K562 (cell line): Measurements from ENCODE around the gene CTPS2. TPM values are rescaled to one million over a fixed set of nuclear protein-coding genes. Genes with fewer than 3 reads are reported as not detected.

ENCODE experiments used
- ATAC-seq: fragments of 200-7000 bp; cut with Tn5 transposase; 3 replicates; pipeline ENCODE4 v1.9.1; 2020; ENCODE audit warnings: moderate library complexity
- BruUV-seq: library from RNA; stranded (reverse); fragments of 400-500 nt; replicated peaks from 2 replicates; lab custom pipeline; 2021; lab: Mats Ljungman, UMichigan
- CTCF ChIA-PET: fragments of 300-600 bp; formaldehyde crosslinking; extraction: SDS; loops from one replicate; lab custom pipeline; 2021; ENCODE audit warnings: low intra/inter-chr PET ratio; lab: Yijun Ruan, JAX
- POLR2A ChIA-PET: fragments of 300-600, 350-650 bp; sonication (Branson Sonifier 250); formaldehyde crosslinking; extraction: SDS; loops from one replicate; lab custom pipeline; 2021; ENCODE audit warnings: antibody characterized with exemption, inconsistent platforms; lab: Yijun Ruan, JAX
- DNase-seq, 4 experiments: peaks; one replicate each; pipeline versions ENCODE4 v3.0.0 to v3.0.0-alpha.2; 2011 to 2018; ENCODE audit warnings: low spot score in 3 of 4, mixed read lengths in 3 of 4; ENCODE audit errors: extremely low read depth in 1 of 4
- FAIRE-seq: peaks from 2 replicates; lab custom pipeline; 2011; peaks lifted over from hg19 to GRCh38; lab: Jason Lieb, UNC
- H2AFZ ChIP-seq: 2 replicates; pipeline ENCODE4 v1.6.0; 2011; ENCODE audit warnings: low read depth, low read length, control low read depth, inconsistent platforms
- H3K27ac ChIP-seq: fragments of 200-600 bp; 3 replicates; pipeline ENCODE4 v1.8.0; 2011; ENCODE audit warnings: low read depth, mild to moderate bottlenecking, control low read depth, inconsistent platforms, low read length, moderate library complexity, mixed read lengths; ENCODE audit errors: extremely low read depth
- H3K27me3 ChIP-seq, 2 experiments: fragments of 300-600 bp in 1 of 2; 2 replicates in 1 of 2; 3 replicates in 1 of 2; pipeline versions ENCODE4 v1.6.0 to v1.8.0; 2011; ENCODE audit warnings: inconsistent platforms in 2 of 2, low read length in 2 of 2, mild to moderate bottlenecking in 1 of 2, mixed read lengths in 1 of 2, moderate library complexity in 1 of 2; ENCODE audit not compliant: control insufficient read depth in 2 of 2, insufficient read depth in 2 of 2
- H3K36me3 ChIP-seq: fragments of 300-600 bp; 3 replicates; pipeline ENCODE4 v1.8.0; 2011; ENCODE audit warnings: mild to moderate bottlenecking, low read length, inconsistent platforms; ENCODE audit not compliant: control insufficient read depth, insufficient read depth
- H3K4me1 ChIP-seq, 2 experiments: fragments of 200-600 bp in 1 of 2; replicated peaks in 1 of 2; 2 replicates in 1 of 2; 3 replicates in 1 of 2; pipeline versions ENCODE4 v1.5.1 to v1.8.0; 2011; ENCODE audit warnings: inconsistent platforms in 2 of 2, low read length in 2 of 2, mild to moderate bottlenecking in 1 of 2, mixed read lengths in 1 of 2, moderate library complexity in 1 of 2; ENCODE audit not compliant: control insufficient read depth in 2 of 2, insufficient read depth in 2 of 2
- H3K4me2 ChIP-seq: 2 replicates; pipeline ENCODE4 v1.6.1; 2011; ENCODE audit warnings: low read length, control low read depth, inconsistent platforms, mixed read lengths; ENCODE audit not compliant: insufficient read depth
- H3K4me3 ChIP-seq: fragments of 200-600 bp; sonication (generic), shearing (Covaris generic); 2 replicates; pipeline ENCODE4 v1.5.1; 2016; ENCODE audit warnings: control low read depth, inconsistent platforms
- H3K79me2 ChIP-seq: fragments of 200-600 bp; 3 replicates; pipeline ENCODE4 v1.8.0; 2011; ENCODE audit warnings: low read length, inconsistent platforms; ENCODE audit not compliant: control insufficient read depth, insufficient read depth
- H3K9ac ChIP-seq, 2 experiments: 2 replicates each; pipeline versions ENCODE4 v1.6.0 to v1.6.1; 2011; ENCODE audit warnings: low read depth in 2 of 2, low read length in 2 of 2, control low read depth in 1 of 2, inconsistent platforms in 1 of 2, mild to moderate bottlenecking in 1 of 2, mixed read lengths in 1 of 2; ENCODE audit not compliant: insufficient read depth in 1 of 2
- H3K9me1 ChIP-seq: one replicate; pipeline ENCODE4 v1.6.0; 2011; ENCODE audit warnings: inconsistent platforms, mild to moderate bottlenecking, low read length, moderate library complexity; ENCODE audit not compliant: control insufficient read depth, insufficient read depth
- H3K9me3 ChIP-seq: replicated peaks from 2 replicates; pipeline ENCODE4 v1.5.1; 2011; ENCODE audit warnings: low read depth, low read length, inconsistent platforms; ENCODE audit not compliant: control insufficient read depth, insufficient read depth
- H4K20me1 ChIP-seq: replicated peaks from 2 replicates; pipeline ENCODE4 v1.6.1; 2011; ENCODE audit warnings: low read length, inconsistent platforms, mixed read lengths; ENCODE audit not compliant: control insufficient read depth, insufficient read depth
- FOXJ2 ChIP-seq: fragments of 200-800 bp; sonication (Bioruptor generic); IDR thresholded peaks from 2 replicates; pipeline ENCODE4 v1.6.1; 2016; ENCODE audit warnings: missing genetic modification characterization, missing compliant biosample characterization
- KAT2B ChIP-seq: IDR thresholded peaks from one replicate; pipeline ENCODE4 v1.6.1; 2012; ENCODE audit warnings: low read depth, mild to moderate bottlenecking, control low read depth, inconsistent platforms, low read length, moderate library complexity
- PBX2 ChIP-seq, 2 experiments: IDR thresholded peaks in 1 of 2; conservative IDR thresholded peaks in 1 of 2; 2 replicates each; pipeline ENCODE4 v1.6.1; 2016; ENCODE audit warnings: low read depth in 2 of 2, mild to moderate bottlenecking in 1 of 2, missing compliant biosample characterization in 1 of 2, missing genetic modification characterization in 1 of 2, moderate library complexity in 1 of 2
- USF1 ChIP-seq: sonication (generic); formaldehyde crosslinking; IDR thresholded peaks from 2 replicates; pipeline ENCODE4 v1.9.0; 2022; ENCODE audit warnings: mild to moderate bottlenecking, missing genetic modification reagents
- WGBS: fragments of 100-300 bp; shearing (Covaris generic); methylation state at CpG from one replicate; pipeline ENCODE4 v1.1.6; 2016; ENCODE audit warnings: low coverage, mixed read lengths; ENCODE audit not compliant: insufficient coverage; ENCODE audit errors: missing lambda C conversion rate; 5-methylcytosine and 5-hydroxymethylcytosine counted together
- in situ Hi-C: fragments of 300-500 bp; cut with MboI; formaldehyde crosslinking; loops from 4 replicates; pipeline ENCODE4 v1.15.0; 2018; ENCODE audit warnings: inconsistent platforms, mixed read lengths
- intact Hi-C: fragments of 100-400 bp; cut with micrococcal nuclease; formaldehyde crosslinking; loops from 2 replicates; pipeline ENCODE4 v1.14.2; 2022
- polyA plus RNA-seq, 8 experiments: library from polyadenylated mRNA; depleted of rRNA in 4 of 8; stranded (reverse) in 5 of 8; unstranded in 3 of 8; fragments of >200 nt; fragmentation: Nextera tagmentation in 2 of 8; fragmentation: Illumina TruSeq in 1 of 8; extraction: Ambion mirVana in 2 of 8; extraction: Trizol in 1 of 8; gene quantifications; 2 replicates each; pipeline versions ENCODE4 v1.2.1 to v1.2.3, GENCODE V29; 2011 to 2014; ENCODE audit warnings: inconsistent platforms in 1 of 8, missing spikeins in 1 of 8
- total RNA-seq, 7 experiments: library from RNA; depleted of rRNA in 6 of 7; stranded (reverse); fragments of >200 nt in 6 of 7; fragmentation: Illumina TruSeq in 2 of 7; extraction: Trizol in 2 of 7; gene quantifications; 2 replicates each; pipeline versions ENCODE4 v1.2.1 to v1.2.3, GENCODE V29; 2011 to 2021; ENCODE audit warnings: low replicate concordance in 1 of 7
- TF ChIP-seq, protein P1 (sequence below): sonication (generic); formaldehyde crosslinking; IDR thresholded peaks from 2 replicates; pipeline ENCODE4 v1.5.0; 2020; ENCODE audit warnings: missing genetic modification reagents

CTPS2 gene
- total and polyA plus RNA-seq, 9 of the 15 experiments (the other 6 are each of a cell fraction or from before 2014, with no cell fraction given): 5.4 to 19.5 (median 14.1) TPM

DNA sequence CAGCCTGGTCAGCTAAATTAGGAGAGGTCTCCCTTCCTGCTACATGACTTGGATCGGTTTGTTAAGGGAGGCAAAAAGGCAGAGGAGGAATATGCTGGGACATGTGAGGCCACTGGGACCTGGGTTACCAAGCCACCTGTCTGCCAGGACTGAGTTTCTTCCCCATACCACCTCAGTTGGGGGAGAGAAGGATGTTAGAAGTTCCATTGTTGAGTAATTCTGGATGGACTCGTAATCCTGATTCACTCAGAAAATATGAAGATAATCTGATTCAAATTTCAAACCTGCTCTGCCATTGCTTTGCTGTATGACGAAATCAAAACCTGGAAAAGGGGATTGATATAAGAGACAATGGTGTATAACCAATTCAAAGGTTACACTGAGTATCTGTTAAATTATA lies 159.9 kb downstream of the CTPS2 start (continued):
- no peak for TF ChIP-seq PBX2 (CRISPR knock-in tag; IDR thresholded peaks at IDR 0.05; ENCODE audit: low read depth)
- no peak for TF ChIP-seq PBX2 (tag; conservative IDR thresholded peaks at IDR 0.05; ENCODE audit: low read depth)
- TF ChIP-seq FOXJ2 (tag): no peak

DNA sequence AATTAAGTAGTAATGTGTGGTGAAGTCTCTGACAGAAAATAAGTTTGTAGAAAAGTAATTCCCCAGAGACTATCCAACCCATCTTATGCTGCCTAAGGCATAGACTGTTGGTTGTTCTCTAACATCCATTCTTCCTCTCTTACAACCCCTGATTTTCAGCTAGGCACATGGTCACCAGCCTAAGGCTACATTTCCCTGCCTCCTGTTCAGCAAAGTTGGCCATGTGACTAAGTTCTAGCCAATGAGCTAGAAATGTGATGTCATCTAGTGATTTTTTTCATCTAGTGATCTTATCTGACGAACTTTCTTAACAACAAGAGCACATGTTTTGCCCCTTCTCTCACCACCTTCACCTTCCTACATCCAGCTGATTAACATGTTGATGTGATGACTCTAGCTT lies 164.8 kb downstream of the CTPS2 start:
- in situ Hi-C loops: no loop called here
- Histone ChIP-seq H3K4me2 (no peak overlapping the region), H3K27me3 (peaks cover 4% of the 10 kb centered on the region in 2 experiments; a peak in 2 of 5 replicates), H3K9ac (no peak overlapping the region), H3K27ac (no peak overlapping the region), H3K9me1 (no peaks in the 10 kb centered on the region), H3K36me3 (no peaks in the 10 kb centered on the region), H3K79me2 (no peaks in the 10 kb centered on the region), H4K20me1 (no peaks in the 10 kb centered on the region), H2AFZ (no peak overlapping the region), H3K9me3 (no peaks in the 10 kb centered on the region), H3K4me1 (no peaks in the 10 kb centered on the region), H3K4me3 (no peak overlapping the region)
- no TSS peak for BruUV-seq
- WGBS: 0% methylated on average over 1 of the region's 1 CpG
- no peak for FAIRE-seq
- TF ChIP-seq, protein P1, sequence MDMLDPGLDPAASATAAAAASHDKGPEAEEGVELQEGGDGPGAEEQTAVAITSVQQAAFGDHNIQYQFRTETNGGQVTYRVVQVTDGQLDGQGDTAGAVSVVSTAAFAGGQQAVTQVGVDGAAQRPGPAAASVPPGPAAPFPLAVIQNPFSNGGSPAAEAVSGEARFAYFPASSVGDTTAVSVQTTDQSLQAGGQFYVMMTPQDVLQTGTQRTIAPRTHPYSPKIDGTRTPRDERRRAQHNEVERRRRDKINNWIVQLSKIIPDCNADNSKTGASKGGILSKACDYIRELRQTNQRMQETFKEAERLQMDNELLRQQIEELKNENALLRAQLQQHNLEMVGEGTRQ (CRISPR knock-in tag): peak; percentile 67
- TF ChIP-seq KAT2B (no peak), USF1 (CRISPR knock-in tag) (0 out of 2 replicates have a peak, but pooled peaks have one; percentile 30)
- ATAC-seq: no peak
- POLR2A ChIA-PET: interaction anchor here (0.6 kb wide), 1 partner anchor 148 kb away, joined by 4 read pairs; no protein-coding TSS in a partner anchor
- CTCF ChIA-PET: no interaction called here
- intact Hi-C loops: no loop called here
- DNase-seq: no peak
